Mesothelial cell of epicardium (in vitro differentiated cells): Measurements from ENCODE around the gene FCHO2. TPM values are rescaled to one million over a fixed set of nuclear protein-coding genes. Genes with fewer than 3 reads are reported as not detected.
A peak's percentile ranks its signal among the peaks of the same experiment; 100 is the strongest.

Source experiments
- DNase-seq, 2 experiments: peaks; one replicate each; pipeline ENCODE4 v3.0.0; 2021; ENCODE audit warnings: low spot score in 2 of 2; ENCODE audit not compliant: unreplicated experiment in 2 of 2
- H3K27ac Mint-ChIP-seq: 2 replicates; pipeline ENCODE4 v1.8.0; 2021; ENCODE audit warnings: mixed read lengths
- H3K27me3 Mint-ChIP-seq: 2 replicates; pipeline ENCODE4 v1.8.0; 2021; ENCODE audit warnings: low read depth, mixed read lengths
- H3K36me3 Mint-ChIP-seq: 2 replicates; pipeline ENCODE4 v1.8.0; 2021; ENCODE audit warnings: mixed read lengths
- H3K4me1 Mint-ChIP-seq: 2 replicates; pipeline ENCODE4 v1.8.0; 2021; ENCODE audit warnings: mixed read lengths
- H3K4me3 Mint-ChIP-seq: 2 replicates; pipeline ENCODE4 v1.8.0; 2021; ENCODE audit warnings: mild to moderate bottlenecking, moderate library complexity, mixed read lengths
- H3K9me3 Mint-ChIP-seq: 2 replicates; pipeline ENCODE4 v1.8.0; 2021; ENCODE audit warnings: mixed read lengths
- CTCF ChIP-seq: fragments of 200-600 bp; sonication (generic); IDR thresholded peaks from one replicate; pipeline ENCODE4 v1.5.0; 2021; ENCODE audit warnings: antibody characterized with exemption; ENCODE audit not compliant: unreplicated experiment
- total RNA-seq: library from RNA; stranded (reverse); gene quantifications from 3 replicates; pipeline ENCODE4 v1.2.1, GENCODE V29; 2021

The FCHO2 gene
- 28.1 to 30.5 TPM (median 28.7 TPM) in 3 replicates for total RNA-seq

- H3K27me3 Mint-ChIP-seq: no peaks in the 10 kb centered on the region
- peak; percentile 99 to 100 for DNase-seq
- H3K9me3 Mint-ChIP-seq: no peaks in the 10 kb centered on the region
- H3K4me3 Mint-ChIP-seq: peak within 1 kb of the TSS; percentile 85
- no peaks in the 10 kb centered on the region for H3K36me3 Mint-ChIP-seq
- peak within 1 kb of the TSS; percentile 95 for H3K27ac Mint-ChIP-seq
- peaks cover 35% of the 10 kb centered on the region for H3K4me1 Mint-ChIP-seq
- peak; percentile 94 for TF ChIP-seq CTCF
Measured at GRCh38 chr5:72955768-72956323, at the start of gene FCHO2. FCHO2 (plus strand) TSS chr5:72956041; CDS start chr5:72956097, 56 bp downstream.

- no peak for DNase-seq
- Mint-ChIP-seq H3K4me1 (peaks cover 8% of the 10 kb centered on the region), H3K27me3 (no peaks in the 10 kb centered on the region), H3K27ac (no peak overlapping the region), H3K4me3 (no peak overlapping the region), H3K9me3 (no peaks in the 10 kb centered on the region), H3K36me3 (peaks cover 51% of the 10 kb centered on the region)
- no peak for TF ChIP-seq CTCF
Measured at GRCh38 chr5:72906806-72907205, 49.0 kb upstream of the FCHO2 start.

- Mint-ChIP-seq H3K4me3 (no peak overlapping the region), H3K27me3 (no peaks in the 10 kb centered on the region), H3K27ac (no peak overlapping the region), H3K4me1 (peaks cover 8% of the 10 kb centered on the region), H3K36me3 (peaks cover 38% of the 10 kb centered on the region), H3K9me3 (no peaks in the 10 kb centered on the region)
- no peak for DNase-seq
- no peak for TF ChIP-seq CTCF
Measured at GRCh38 chr5:72908664-72909063, 47.2 kb upstream of the FCHO2 start.

GRCh38 chr5:72917371-72917776 lies 38.5 kb upstream of the FCHO2 start:
- Mint-ChIP-seq H3K4me1 (peaks cover 14% of the 10 kb centered on the region), H3K36me3 (no peaks in the 10 kb centered on the region), H3K9me3 (no peaks in the 10 kb centered on the region), H3K27me3 (no peaks in the 10 kb centered on the region), H3K4me3 (no peak overlapping the region), H3K27ac (no peak overlapping the region)
- no peak for TF ChIP-seq CTCF
- no peak for DNase-seq

- Mint-ChIP-seq H3K27ac (no peak overlapping the region), H3K36me3 (peaks cover 3% of the 10 kb centered on the region), H3K4me1 (peaks cover 17% of the 10 kb centered on the region), H3K4me3 (no peak overlapping the region), H3K27me3 (no peaks in the 10 kb centered on the region), H3K9me3 (no peaks in the 10 kb centered on the region)
- DNase-seq: no peak
- no peak for TF ChIP-seq CTCF
Measured at GRCh38 chr5:72920690-72921502, 34.9 kb upstream of the FCHO2 start.
